GM12892 (cell line): ENCODE results near the gene LMAN1L.

Experiments used
- POLR2A ChIP-seq: IDR thresholded peaks from 2 replicates; pipeline ENCODE4 v1.6.1; 2011; ENCODE audit warnings: low read depth, low read length, control low read depth
- POLR2AphosphoS5 ChIP-seq: IDR thresholded peaks from 2 replicates; pipeline ENCODE4 v1.6.1; 2011; ENCODE audit warnings: low read depth, low read length, control low read depth
- TAF1 ChIP-seq: IDR thresholded peaks from 2 replicates; pipeline ENCODE4 v1.6.1; 2011; ENCODE audit warnings: low read depth, mild to moderate bottlenecking, control low read depth, low read length, borderline replicate concordance

DNA sequence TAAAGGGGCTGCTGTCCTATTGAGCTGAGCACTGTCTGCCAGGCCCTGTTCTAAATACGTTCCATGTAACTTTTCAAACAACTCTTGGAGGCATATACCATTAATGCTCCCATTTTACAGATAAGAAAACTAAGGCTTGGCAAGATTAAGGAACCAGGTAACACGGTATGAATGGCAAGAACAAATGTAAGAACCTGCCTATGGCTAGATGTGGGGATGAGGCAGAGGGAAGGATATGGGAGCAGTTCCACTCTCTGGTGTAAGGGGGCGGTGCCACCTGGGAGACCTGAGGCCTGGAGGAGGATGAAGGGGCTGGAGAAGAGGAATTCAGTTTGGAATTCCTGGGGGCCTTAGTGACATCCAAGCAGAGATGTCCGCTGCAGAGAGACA, 3.8 kb upstream of the LMAN1L start:
- no peak for TF ChIP-seq POLR2A
- TF ChIP-seq POLR2AphosphoS5 = no peak
- no peak for TF ChIP-seq TAF1
